HG02840 (cell line): ENCODE measurements around the gene SPRED3.
A peak's percentile ranks its signal among the peaks of the same experiment; 100 is the strongest.

ENCODE experiments used
- ATAC-seq: cut with Tn5 transposase; IDR thresholded peaks from one replicate; pipeline ENCODE4 v1.9.1; 2021; ENCODE audit warnings: mild to moderate bottlenecking, moderate library complexity, moderate number of reproducible peaks; ENCODE audit not compliant: unreplicated experiment, low FRiP score

SPRED3 gene

GRCh38 chr19:38371081-38371480 lies 17.4 kb upstream of the SPRED3 start:
- ATAC-seq, result no peak

DNA sequence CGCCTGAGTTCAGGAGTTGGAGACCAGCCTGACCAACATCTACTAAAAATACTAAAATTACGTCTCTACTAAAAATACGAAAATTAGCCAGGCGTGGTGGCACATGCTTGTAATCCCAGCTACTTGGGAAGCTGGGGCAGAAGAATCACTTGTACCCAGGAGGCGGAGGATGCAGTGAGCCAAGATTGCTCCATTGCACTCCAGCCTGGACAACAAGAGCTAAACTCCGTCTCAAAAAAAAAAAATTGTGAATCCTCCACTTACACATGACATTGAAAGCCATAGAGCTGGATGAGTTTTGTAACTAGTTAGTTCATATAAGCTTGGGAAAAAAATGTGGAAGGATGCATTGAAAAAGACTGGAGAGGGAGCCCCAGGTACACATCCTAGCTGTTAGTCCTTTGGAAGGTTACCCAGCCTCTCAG lies 14.6 kb upstream of the SPRED3 start:
- ATAC-seq, result no peak

DNA sequence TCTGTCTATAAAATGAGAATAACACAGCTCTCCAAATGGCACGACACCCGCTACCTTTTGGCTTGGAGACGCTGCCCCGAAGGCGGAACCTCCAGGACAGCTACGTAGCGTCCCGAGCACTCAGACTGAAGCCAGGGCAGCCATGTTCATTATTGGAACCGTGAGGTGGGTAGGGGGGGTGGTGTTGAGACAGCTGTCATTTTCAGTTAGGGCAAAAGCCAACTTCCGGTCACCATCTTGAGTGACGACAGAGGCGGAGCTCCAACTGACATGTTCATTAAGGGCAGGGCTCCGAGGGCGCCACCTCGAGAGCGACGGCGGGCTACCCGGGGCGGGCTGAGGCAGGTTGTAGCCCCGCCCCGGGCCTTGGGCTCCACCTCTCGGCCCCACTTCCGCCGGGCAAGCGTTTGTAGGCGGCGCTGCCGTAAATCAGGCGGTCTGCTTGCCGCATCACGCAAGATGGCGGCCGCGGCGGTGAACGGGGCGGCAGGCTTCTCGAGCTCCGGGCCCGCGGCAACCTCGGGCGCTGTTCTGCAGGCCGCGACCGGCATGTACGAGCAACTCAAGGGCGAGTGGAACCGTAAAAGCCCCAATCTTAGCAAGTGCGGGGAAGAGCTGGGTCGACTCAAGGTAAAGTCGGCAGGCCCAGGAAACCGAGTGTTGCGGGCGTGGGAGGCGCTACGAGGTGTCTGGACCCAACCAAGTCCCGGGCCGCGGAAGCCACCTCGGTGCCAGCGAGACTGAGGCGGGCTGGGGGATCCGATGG lies 14.0 kb upstream of the SPRED3 start, which contains the start of gene PSMD8:
PSMD8 (plus strand) TSS at position 240 of the 766 bp plus-strand sequence; CDS start at position 271, 31 bp downstream.
- peak; percentile 93 for ATAC-seq

GRCh38 chr19:38375098-38375493 lies 13.4 kb upstream of the SPRED3 start:
- no peak for ATAC-seq

GRCh38 chr19:38375748-38376147 lies 12.7 kb upstream of the SPRED3 start:
- no peak for ATAC-seq

DNA sequence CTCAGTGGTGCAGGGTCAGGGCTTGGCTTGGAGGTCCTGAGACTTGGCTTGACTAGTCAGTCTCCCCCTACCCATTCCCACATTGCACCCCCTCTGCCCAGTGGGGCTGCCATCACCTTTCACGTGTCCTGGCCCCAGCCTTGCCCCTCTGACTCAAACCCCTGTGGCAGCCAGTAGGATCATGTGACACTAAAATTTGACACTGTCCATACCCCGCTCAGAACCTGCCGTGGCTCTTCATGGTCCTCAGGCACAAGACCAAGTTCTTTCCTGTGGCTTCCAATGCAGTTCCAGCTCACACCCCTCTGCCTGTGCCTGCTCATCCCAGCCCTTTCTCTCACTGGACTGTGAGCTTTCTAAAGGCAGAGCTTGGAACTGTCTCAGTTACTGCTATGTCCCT lies 11.9 kb upstream of the SPRED3 start:
- ATAC-seq, result no peak

- no peak for ATAC-seq
Observed at GRCh38 chr19:38377052-38377451, 11.4 kb upstream of the SPRED3 start.

GRCh38 chr19:38378866-38379265 lies 9.6 kb upstream of the SPRED3 start:
- ATAC-seq, result no peak

DNA sequence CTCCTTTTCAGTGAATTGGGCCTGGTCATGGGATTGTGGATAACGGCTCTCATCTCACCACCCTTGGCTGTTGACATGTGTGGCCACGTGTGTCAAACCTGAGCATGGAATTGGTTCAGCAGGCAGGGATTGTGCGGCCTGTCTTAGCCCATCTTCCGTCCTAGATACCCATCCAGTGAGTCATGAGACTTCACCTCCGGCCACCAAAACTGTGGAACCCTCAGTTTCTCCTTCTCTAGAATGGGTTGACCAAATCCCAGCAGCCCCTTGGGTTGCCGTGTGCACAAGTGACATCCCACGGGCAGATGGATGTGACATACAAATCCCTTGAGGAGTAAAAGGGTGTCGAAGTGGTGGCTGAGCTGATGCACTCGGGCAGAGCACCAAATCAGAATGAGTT lies 7.4 kb upstream of the SPRED3 start:
- ATAC-seq, result no peak

DNA sequence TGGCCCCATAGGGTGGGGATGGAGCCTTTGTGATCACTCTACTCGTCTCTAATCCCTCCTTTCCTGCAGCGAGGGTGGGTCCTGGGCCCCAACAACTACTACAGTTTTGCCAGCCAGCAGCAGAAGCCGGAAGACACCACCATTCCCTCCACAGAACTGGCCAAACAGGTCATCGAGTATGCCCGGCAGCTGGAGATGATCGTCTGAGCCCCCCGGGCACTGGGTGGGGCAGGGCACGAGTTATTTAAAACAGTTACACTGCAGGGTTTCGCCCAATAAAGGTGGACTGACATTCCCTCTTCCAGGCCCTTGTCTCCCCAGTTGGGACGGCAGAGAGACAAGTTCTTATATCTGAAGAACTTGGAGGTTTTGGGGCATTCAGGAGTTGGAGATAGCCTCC lies 5.3 kb upstream of the SPRED3 start:
- no peak for ATAC-seq

GRCh38 chr19:38383743-38384142 lies 4.8 kb upstream of the SPRED3 start:
- no peak for ATAC-seq

- ATAC-seq, result no peak
Observed at GRCh38 chr19:38384209-38385027, 4.1 kb upstream of the SPRED3 start.

DNA sequence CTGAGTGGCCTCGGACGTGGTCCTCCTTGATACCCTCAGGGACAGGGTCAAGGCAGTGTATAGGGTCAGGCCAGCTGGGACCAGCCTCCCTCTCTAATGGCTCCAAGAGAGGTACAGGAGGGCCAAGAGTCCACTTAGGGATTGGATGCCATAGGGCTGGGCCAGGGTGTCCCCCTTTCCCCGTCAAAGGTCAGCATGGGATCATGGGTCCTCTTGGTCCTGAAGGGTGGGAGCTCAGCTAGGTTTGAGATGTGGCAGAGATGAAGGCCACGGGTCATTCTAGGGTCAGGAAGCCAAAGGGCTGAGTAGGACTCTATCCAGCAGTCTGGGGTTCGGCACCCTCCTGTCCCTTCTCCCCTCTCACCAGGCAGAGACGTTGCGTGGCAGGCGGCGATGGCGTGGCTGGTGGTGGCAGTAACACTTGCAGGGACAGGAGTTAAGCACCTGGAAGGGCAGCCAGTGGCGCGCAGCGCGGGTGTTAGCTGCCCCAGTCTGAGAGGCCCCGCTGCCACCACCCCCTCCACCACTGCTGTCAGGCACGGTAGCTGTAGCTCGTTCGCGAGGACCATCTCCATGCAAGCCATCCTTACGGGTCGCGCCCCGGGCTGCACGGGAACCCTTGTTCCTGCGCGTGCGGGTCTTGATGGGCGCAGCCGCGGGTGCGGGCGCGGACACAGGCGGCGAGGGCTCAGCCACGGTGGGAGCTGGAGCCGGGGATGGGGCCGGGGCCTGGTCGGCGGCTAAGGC lies 3.3 kb upstream of the SPRED3 start:
- no peak for ATAC-seq

DNA sequence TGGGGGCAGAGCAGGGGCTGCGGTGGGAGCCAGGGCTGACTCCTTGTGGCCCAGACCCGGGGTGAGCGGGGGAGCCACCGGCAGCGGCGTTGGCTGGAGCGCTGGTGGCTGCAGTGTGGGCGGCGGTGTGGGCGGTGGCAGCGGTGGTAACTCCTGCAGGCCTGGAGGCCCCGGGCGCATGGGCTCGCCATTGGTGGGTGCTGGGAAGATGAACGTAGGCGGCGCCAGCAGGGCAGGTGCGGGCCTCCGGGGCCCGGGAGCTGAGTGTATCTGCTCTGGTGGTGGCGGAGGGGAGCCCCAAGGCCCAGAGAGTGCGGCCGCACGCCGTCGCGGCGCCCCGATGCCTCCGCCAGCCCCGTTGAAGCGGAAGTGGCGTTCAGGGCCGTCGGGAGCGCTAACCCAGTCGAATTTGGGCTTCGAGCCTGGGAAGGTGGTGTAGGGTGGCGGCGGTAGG lies 2.7 kb upstream of the SPRED3 start:
- ATAC-seq, result no peak

- ATAC-seq, result no peak
Observed at GRCh38 chr19:38386300-38386970, 2.1 kb upstream of the SPRED3 start.

DNA sequence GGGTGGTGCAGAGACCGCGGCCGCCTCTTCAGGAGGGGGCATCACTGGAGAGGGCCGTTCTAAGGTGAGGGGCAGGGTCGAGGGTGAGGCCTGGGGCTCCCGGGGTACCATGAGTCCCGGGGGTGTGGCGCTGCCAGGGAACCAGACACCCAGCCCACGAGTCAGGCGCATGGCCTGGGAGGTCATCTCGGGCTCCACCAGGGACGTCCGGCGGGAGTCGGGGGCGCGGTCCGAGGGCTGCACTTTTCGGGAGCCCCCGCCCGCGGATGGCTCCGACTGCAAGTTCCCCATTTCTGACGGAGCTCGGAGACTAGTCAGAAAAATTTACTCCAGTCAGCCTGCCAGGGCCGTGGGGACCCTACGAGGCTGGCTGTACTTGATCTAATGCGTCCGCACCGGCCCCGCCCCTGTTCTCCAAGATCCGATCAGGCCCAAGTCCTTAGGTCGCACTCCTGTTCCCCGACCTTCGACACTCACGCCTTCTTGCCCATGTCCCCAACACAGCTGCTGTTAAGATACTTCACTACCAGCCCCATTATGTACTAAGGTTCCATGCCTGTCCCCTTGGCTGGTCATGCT lies 1.4 kb upstream of the SPRED3 start:
- ATAC-seq, result no peak

DNA sequence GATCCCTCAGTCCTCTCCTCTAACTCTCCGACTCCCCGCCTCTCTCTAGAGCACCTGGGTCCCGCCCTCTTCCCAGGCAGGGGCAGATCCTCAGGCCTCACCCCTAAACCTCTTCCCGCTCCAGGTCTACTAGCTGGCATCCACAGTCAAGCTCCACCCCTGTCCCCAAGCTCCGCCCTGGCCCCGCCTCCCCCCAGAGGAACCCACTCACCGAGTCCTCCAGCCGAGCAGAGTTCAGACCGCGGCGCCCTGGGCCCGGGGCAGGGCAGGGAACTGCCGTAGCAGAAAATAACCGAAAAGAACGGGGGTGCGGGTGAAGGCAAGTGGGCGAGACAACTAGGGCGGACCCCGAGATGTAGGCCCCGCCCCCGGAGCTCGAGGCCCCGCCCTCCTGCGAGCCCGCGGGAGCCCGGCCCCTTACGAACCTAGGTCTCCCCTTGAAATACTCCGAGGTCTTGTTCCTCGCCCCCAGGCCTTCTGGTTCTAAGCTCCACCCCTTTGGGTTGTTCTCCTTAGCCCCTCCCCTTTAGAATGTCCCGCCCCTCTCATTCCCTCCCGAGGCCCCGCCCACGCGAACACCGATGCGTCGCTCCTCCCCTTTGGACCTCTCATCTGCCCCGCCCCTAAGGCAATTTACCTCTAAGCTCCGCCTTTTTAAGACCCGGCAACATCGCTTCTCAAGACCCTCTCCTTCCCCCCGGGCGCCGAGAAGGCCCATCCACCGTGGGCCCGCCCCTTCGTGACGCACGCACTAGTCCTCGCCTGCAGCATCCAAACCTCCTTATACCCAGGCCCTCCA lies 748 bp upstream of the SPRED3 start, which contains the start of gene GGN:
GGN (minus strand) TSS at position 485 of the 799 bp plus-strand sequence. CDS start 773 bp downstream, outside the sequence.
- no peak for ATAC-seq

GRCh38 chr19:38389101-38389925 lies 816 bp downstream of the SPRED3 start:
- no peak for ATAC-seq
